Tibial artery (tissue), 4 donors: ENCODE results near the gene ACOXL.

Source experiments
- DNase-seq, 2 donors: peaks; one replicate each; pipeline ENCODE4 v3.0.0-alpha.2; 2019
- H3K27ac ChIP-seq, 2 donors: fragments of 200-600 bp; sonication (generic) in 1 of 2; 1 replicate in 1 of 2; 2 replicates in 1 of 2; pipeline ENCODE4 v1.5.1; 2018 to 2019; ENCODE audit warnings: mild to moderate bottlenecking in 1 of 2
- H3K27me3 ChIP-seq, 2 donors: fragments of 200-600 bp; sonication (generic) in 1 of 2; one replicate each; pipeline versions ENCODE4 v1.5.1 to v1.6.0; 2016 to 2019
- H3K36me3 ChIP-seq, 3 donors: fragments of 200-600 bp; sonication (generic) in 2 of 3; one replicate each; pipeline ENCODE4 v1.5.1; 2016 to 2019; ENCODE audit warnings: mild to moderate bottlenecking in 2 of 3
- H3K4me1 ChIP-seq, 4 donors: fragments of 200-600 bp; sonication (generic) in 2 of 4; 1 replicate in 3 of 4; 2 replicates in 1 of 4; pipeline ENCODE4 v1.5.1; 2016 to 2019
- H3K4me3 ChIP-seq, 2 donors: fragments of 200-600 bp; sonication (generic) in 1 of 2; 1 replicate in 1 of 2; 2 replicates in 1 of 2; pipeline ENCODE4 v1.5.1; 2018 to 2019; ENCODE audit warnings: mild to moderate bottlenecking in 2 of 2
- H3K9me3 ChIP-seq, 3 donors: fragments of 200-600 bp; sonication (generic) in 1 of 3; one replicate each; pipeline ENCODE4 v1.5.1; 2016 to 2019
- CTCF ChIP-seq, 2 experiments: fragments of 200-600 bp in 1 of 2; fragments of 450-650 bp in 1 of 2; IDR thresholded peaks; one replicate each; pipeline ENCODE4 v1.5.1; 2017 to 2019; ENCODE audit warnings: antibody characterized with exemption in 2 of 2, mild to moderate bottlenecking in 1 of 2, moderate library complexity in 1 of 2
- intact Hi-C: fragments of 100-400 bp; cut with DNase I; formaldehyde crosslinking; loops from one replicate; pipeline ENCODE4 v1.15.0; 2023; ENCODE audit warnings: low total_unique reads

Gene ACOXL

GRCh38 chr2:110800611-110801402 is 68.4 kb downstream of the ACOXL start:
- peaks cover 0 to 14% (median 12%) of the 10 kb centered on the region in 4 donors for H3K4me1 ChIP-seq
- peaks cover 0 to 5% of the 10 kb centered on the region in 2 donors for H3K27me3 ChIP-seq
- H3K4me3 ChIP-seq, result no peak overlapping the region
- no peak for DNase-seq
- intact Hi-C loops, result no loop called here
- H3K27ac ChIP-seq, result no peak overlapping the region
- no peaks in the 10 kb centered on the region for H3K36me3 ChIP-seq
- peaks cover 0 to 5% (median 4%) of the 10 kb centered on the region in 3 donors for H3K9me3 ChIP-seq
- TF ChIP-seq CTCF (IDR thresholded peaks at IDR 0.05), result no peak

- Histone ChIP-seq H3K9me3 (peaks cover 0 to 5% (median 4%) of the 10 kb centered on the region in 3 donors), H3K27ac (no peak overlapping the region), H3K4me1 (no peaks in the 10 kb centered on the region), H3K4me3 (no peak overlapping the region), H3K36me3 (no peaks in the 10 kb centered on the region), H3K27me3 (peaks cover 0 to 5% of the 10 kb centered on the region in 2 donors)
- no peak for DNase-seq
- no peak for TF ChIP-seq CTCF (IDR thresholded peaks at IDR 0.05)
- intact Hi-C loops, result no loop called here
These were observed 70.0 kb downstream of the ACOXL start for GRCh38 chr2:110802208-110802932.

GRCh38 chr2:110804433-110804832 is 72.1 kb downstream of the ACOXL start:
- Histone ChIP-seq H3K27ac (no peak overlapping the region), H3K4me3 (no peak overlapping the region), H3K9me3 (peaks cover 0 to 5% (median 4%) of the 10 kb centered on the region in 3 donors), H3K36me3 (no peaks in the 10 kb centered on the region), H3K4me1 (no peaks in the 10 kb centered on the region), H3K27me3 (peaks cover 0 to 5% of the 10 kb centered on the region in 2 donors)
- intact Hi-C loops, result no loop called here
- TF ChIP-seq CTCF (IDR thresholded peaks at IDR 0.05), result no peak
- DNase-seq, result no peak

GRCh38 chr2:110804915-110805314 is 72.5 kb downstream of the ACOXL start:
- intact Hi-C loops, result no loop called here
- peaks cover 0 to 5% (median 4%) of the 10 kb centered on the region in 3 donors for H3K9me3 ChIP-seq
- no peaks in the 10 kb centered on the region for H3K4me1 ChIP-seq
- TF ChIP-seq CTCF (IDR thresholded peaks at IDR 0.05), result no peak
- DNase-seq, result no peak
- H3K4me3 ChIP-seq, result no peak overlapping the region
- no peak overlapping the region for H3K27ac ChIP-seq
- H3K27me3 ChIP-seq, result peaks cover 0 to 5% of the 10 kb centered on the region in 2 donors
- no peaks in the 10 kb centered on the region for H3K36me3 ChIP-seq

GRCh38 chr2:110805894-110806452 is 73.6 kb downstream of the ACOXL start:
- intact Hi-C loops, result no loop called here
- no peak for TF ChIP-seq CTCF (IDR thresholded peaks at IDR 0.05)
- DNase-seq, result no peak
- no peak overlapping the region for H3K4me3 ChIP-seq
- H3K27me3 ChIP-seq, result peaks cover 0 to 4% of the 10 kb centered on the region in 2 donors
- H3K9me3 ChIP-seq, result peaks cover 0 to 5% (median 4%) of the 10 kb centered on the region in 3 donors
- H3K36me3 ChIP-seq, result no peaks in the 10 kb centered on the region
- no peaks in the 10 kb centered on the region for H3K4me1 ChIP-seq
- no peak overlapping the region for H3K27ac ChIP-seq
